Stimulated activated CD4-positive, alpha-beta T cell treated with anti-CD3 and anti-CD28 coated beads, Interleukin-12 subunit alpha, Interleukin-12 subunit beta, amount 100 ng/mL, for 4 hours (primary cell): Measurements from ENCODE around the gene SLC7A1.
A peak's percentile ranks its signal among the peaks of the same experiment; 100 is the strongest.

ENCODE experiments used
- DNase-seq: peaks from one replicate; pipeline ENCODE4 v3.0.0-alpha.2; 2020

The SLC7A1 gene

GRCh38 chr13:29550430-29550988 lies 45.0 kb downstream of the SLC7A1 start:
- DNase-seq = no peak

DNA sequence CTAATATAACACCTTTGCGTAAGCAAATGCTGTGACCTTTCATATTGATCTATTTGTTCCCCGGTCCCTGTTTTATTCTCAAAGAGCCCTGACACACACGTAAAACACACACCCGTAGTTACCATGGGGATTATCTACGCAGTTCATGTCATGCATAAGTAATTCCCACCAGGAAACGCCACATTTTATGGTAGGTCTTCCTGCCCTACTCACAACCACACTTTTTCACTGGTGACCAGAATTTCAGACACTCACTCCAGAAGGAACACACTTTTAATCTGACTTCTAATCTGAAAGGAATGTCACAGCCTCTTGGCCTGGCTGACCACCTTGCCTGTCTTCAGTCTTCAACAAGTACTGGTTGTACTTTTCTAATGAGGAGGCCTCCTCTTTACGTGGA lies 46.8 kb downstream of the SLC7A1 start:
- no peak for DNase-seq

DNA sequence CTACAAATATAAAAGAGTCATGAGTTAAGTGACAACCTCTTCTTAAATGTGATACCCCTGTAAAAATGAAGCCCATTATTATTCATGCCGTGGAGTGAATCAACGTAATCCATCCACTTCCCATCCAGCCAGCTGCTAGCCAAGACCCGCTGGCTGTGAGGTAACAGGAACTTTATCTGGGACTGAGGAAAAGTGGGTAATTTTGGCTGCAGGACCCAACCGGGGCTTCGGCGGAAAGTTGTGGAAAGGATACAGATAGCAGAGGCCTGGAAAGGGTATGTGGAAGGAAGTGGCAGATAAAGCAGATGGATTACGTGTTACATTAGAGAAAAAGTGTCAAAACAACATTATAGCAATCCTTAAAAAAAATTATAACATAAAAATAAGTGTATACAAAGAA lies 48.3 kb downstream of the SLC7A1 start:
- no peak for DNase-seq

GRCh38 chr13:29546662-29547061 lies 48.8 kb downstream of the SLC7A1 start:
- DNase-seq = no peak

GRCh38 chr13:29545988-29546387 lies 49.5 kb downstream of the SLC7A1 start:
- no peak for DNase-seq

DNA sequence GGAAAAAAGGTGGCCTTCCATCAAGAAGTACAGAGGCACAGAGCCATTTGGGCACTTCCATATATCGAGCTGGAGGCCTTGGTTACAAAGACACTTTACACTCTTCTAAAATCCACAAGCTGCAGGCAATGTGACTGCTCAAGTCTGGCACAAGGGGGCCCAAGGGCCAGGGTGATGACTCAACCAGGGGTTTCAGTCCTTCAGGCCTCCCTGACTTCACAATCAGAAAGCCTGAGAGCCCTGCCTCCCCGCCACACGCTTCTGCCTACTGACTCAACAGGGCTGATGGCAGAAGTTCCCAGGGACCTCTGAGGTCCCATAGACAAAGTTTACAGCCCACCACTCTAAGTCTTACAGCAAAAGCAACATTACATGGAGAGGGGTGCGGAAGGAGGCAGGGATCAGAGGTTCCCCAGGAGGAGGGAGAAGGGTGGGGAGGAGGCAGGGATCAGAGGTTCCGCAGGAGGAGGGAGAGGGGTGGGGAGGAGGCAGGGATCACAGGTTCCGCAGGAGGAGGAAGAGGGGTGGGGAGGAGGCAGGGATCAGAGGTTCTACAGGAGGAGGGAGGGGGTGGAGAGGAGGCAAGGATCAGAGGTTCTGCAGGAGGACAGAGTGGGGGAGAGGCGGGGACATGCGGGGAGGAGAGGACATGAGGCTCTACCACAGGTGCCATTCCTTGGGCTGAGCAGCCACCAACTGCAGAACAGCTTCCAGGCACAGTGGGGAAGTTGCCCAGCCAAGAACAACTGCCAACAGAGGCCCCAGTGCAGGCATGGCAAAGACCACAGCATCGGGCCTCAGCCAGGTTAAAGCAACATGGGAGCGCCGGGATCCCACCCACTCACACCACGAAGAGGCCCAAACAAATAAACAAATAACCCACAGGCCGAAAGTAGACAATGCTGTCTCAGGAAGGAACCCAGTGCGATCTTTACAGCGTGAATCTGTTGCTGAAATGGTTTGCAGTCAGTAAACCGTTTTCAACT lies 52.0 kb downstream of the SLC7A1 start:
- peak; percentile 38 for DNase-seq

DNA sequence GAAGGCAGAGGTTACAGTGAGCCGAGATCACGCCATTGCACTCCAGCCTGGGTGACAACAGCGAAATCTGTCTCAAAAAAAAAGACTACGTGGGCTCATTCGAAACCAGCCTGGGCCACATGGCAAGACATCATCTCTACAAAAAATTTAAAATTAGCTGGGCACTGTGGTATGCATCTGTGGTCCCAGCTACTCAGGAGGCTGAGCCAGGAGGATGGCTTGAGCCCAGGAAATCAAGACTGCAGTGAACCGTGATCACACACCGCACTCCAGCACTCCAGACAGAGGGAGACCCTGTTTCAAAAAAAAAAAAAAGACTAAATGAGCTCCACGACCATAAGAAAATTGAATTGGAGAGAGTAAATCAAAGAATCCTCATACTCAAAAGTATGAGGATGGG lies 53.1 kb downstream of the SLC7A1 start:
- no peak for DNase-seq

GRCh38 chr13:29541400-29541799 lies 54.1 kb downstream of the SLC7A1 start:
- no peak for DNase-seq

DNA sequence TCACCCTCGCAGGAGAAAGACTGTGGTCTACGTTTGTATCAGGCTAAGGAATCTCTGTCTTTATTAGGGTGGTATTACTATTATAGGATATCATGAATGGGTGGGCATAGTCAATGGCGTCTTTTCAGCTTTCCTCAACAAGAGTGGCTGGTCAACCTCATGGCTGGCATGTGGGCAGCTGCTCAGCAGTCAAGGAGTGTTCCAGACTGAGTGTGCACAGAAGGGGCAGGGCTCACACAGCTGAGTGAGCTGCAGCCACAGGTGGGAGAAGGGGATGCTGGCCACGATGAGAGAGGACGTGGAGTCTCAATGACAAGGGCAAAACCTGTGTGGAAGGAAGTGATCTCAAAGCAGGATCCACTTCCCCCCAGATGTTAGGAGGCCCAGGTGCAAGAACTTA lies 54.7 kb downstream of the SLC7A1 start:
- DNase-seq = no peak

DNA sequence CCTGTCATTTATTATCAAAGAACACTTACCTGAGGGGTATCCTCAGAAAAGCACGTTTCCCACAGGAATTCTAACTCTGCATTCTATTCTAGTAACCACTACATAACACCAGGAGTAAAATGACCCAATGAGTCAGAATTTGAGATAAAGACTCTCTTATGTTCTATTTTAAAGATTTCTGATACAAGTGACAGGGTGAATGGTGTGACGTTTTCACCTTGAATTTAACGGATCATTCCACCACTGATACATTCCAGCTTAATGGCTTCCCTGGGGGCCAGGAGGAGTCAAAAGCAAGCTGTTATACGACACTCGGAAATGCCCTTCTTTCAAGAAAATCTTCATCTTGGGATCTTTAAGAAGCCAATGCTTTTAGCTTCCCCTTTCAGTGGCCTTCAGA lies 55.2 kb downstream of the SLC7A1 start:
- DNase-seq = no peak

DNA sequence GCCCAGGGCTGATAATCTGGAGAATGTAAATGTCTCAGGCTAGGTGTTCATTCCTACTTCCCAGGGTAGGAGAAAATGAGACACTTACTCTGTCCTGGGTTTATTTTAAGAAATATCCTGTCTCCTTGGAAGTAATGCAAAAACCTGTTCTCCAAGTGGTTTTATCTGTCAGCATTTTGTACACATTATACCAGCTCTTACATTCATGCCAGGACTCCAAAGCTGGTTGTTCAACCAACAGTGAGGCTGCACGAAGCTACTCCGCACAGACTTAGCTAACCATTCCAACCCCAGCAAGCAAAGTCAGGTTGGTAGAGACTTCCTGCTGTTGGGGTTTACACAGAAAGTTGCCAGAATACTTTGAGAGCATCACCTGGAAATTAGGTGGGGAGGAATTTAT lies 55.6 kb downstream of the SLC7A1 start:
- no peak for DNase-seq

- DNase-seq = no peak
Observed at GRCh38 chr13:29538652-29539040, 56.8 kb downstream of the SLC7A1 start.

DNA sequence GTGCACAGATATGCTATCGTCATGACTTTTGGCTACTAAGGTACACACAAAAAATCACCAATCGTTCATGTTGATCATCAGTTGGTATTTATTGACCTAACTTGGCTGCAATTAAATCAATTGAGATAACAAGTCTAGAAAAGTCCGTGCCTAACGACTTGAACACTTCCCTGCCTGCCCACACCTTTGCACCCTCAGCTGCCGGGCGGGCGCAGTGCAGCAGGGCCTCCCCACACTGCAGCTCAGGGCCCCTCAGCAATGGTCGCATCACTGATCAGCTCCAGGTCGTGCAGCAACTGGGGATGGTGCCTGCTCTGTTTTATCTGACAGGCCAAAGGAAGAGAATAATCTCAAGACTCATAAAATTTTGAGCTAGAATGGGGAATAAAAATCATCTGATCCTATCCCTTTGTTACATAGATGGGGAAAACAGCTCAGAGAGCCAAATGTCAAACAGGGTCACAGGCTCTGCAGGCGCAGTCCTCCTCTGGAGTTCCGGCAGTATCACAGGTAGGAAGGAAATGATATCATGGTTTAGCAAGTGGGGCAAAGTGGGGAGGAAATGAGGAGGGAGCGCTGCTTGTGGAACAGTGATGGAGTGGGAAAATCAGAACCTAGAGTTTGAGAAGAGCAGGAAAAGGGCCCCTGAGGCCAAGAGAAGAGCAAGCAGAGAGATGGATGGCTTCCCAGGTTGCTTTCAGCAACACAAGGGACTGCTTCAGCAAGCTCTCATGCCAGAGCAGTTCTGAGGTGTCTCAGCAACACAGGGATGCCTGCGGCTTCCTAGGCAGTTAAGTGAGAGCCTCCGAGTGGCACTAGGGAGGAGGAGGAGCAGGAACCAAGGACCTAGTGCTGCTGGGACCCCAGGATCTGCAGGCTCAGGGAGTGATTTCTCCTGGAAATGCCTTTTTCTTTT lies 57.5 kb downstream of the SLC7A1 start:
- DNase-seq = no peak

DNA sequence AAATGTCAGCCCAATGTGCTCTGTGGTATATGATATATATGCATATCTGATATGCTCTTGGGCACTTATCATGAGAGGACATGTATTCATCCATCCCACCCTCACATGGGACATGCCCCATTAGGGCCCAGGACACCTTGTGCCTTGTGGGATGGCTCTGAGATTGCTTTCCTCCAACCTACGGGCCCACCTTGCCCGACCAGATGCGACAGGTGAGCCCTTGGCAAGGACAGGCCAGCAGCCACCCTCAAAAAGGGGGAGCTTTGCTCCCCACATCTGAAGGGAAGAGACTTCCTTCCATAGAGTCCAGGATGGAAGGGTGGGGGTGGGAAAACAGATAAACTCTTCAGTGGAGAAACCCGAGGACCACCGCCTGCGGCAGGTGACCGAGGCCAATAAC lies 58.6 kb downstream of the SLC7A1 start:
- no peak for DNase-seq

DNA sequence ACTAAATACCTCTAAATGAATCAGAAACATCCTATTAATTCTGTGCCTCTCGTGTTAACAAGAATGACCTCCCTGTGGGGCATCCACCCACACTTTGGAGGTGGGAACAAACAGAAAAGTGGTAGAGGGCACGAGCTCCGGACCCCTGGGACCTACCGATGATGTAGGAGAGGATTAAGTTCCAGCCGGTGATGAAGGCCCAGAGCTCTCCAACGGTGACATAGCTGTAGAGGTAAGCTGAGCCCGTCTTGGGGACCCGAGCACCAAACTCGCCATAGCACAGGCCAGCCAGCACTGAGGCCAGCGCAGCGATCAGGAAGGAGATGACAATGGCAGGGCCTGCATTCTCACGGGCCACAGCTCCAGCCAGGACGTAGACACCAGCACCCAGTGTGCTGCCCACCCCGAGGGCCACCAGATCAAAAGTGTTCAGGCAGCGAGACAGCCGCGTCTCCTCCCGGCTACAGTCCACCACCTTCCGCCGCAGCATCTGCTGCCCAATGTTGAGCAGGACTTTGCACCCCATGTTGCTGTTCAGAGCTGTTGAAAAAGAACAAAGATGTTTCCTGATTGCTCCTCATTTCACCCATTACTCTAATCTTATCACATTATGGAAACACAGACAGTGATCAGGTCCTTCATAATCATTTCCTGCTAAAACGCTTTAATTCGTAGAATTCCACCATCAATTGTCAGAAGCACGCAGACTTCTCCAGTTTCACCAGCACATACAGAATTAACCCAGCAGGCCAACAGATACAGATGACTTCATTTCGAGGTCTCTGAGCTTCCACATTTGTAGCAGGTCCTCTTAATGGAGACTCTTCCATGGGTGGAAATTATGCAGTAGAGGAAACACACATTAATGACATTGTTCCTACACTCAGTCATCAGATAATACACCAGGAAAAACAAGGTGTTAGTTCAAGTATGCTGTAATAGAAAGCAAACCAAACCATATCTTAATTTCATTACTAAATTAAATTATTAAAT lies 59.5 kb downstream of the SLC7A1 start:
- no peak for DNase-seq

- no peak for DNase-seq
Observed at GRCh38 chr13:29534083-29534482, 61.4 kb downstream of the SLC7A1 start.

- no peak for DNase-seq
Observed at GRCh38 chr13:29532821-29533220, 62.7 kb downstream of the SLC7A1 start.

- no peak for DNase-seq
Observed at GRCh38 chr13:29532116-29532515, 63.4 kb downstream of the SLC7A1 start.

DNA sequence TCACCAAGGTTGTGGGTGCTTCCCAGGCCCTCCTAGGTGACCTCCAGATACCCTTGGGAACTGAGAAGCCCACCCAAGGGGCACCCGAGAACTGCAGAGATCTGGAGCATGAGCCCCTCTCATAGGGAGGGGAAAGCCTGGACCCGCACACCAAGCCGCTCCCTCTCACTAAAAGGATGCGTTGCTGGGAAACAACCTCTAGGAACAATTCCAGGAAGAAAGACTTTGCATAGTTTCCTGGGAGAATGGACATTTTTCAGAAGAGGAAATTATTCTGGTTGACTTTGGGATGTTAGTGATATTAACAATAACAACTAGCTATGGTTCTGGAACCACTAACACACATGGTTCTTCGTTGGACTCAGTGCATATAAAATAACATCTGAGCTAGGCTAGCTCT lies 64.6 kb downstream of the SLC7A1 start:
- DNase-seq = no peak

GRCh38 chr13:29529754-29530153 lies 65.7 kb downstream of the SLC7A1 start:
- no peak for DNase-seq

GRCh38 chr13:29527916-29528315 lies 67.6 kb downstream of the SLC7A1 start:
- no peak for DNase-seq

DNA sequence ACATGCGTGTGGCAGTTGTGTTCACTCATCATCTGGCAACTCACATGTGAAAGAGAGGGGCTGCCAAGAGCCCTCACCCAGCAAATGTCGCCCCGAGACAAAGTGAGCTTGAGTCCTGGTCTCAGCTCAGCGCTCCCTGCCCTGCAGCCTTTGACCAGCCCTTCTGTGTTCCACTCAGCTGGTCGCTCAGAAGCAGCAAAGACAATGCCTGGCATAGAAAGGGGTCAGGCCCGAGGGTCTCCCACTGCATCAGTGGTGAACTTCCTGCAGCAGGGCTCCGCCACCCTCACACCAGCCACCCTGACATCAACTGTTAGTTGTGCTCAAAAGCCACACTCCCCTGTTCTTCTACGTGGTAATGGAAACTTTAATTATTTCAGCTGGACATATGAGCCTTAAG lies 68.0 kb downstream of the SLC7A1 start:
- no peak for DNase-seq
